Sigmoid colon (tissue), 7 donors: ENCODE measurements around the gene MRPL34. TPM values are rescaled to one million over a fixed set of nuclear protein-coding genes. Genes with fewer than 3 reads are reported as not detected.
"Not testable (repeated sequence)": the region's sequence is repeated elsewhere in the genome, so short reads cannot be mapped to it uniquely, and the experiment has no call there.

ENCODE experiments used
- DNase-seq: peaks from one replicate; pipeline ENCODE4 v3.0.0-alpha.2; 2019
- H3K27ac ChIP-seq, 4 donors: fragments of 200-600 bp; sonication (generic); one replicate each; pipeline ENCODE4 v1.5.1; 2016 to 2019; ENCODE audit warnings: mild to moderate bottlenecking in 1 of 4
- H3K27me3 ChIP-seq, 3 donors: fragments of 200-600 bp; sonication (generic); one replicate each; pipeline ENCODE4 v1.5.1; 2019; ENCODE audit warnings: mild to moderate bottlenecking in 1 of 3
- H3K36me3 ChIP-seq, 4 donors: fragments of 200-600 bp; sonication (generic); one replicate each; pipeline ENCODE4 v1.5.1; 2016 to 2019
- H3K4me1 ChIP-seq, 4 donors: fragments of 200-600 bp; sonication (generic); one replicate each; pipeline ENCODE4 v1.5.1; 2017 to 2019
- H3K4me3 ChIP-seq, 4 donors: fragments of 200-600 bp; sonication (generic); one replicate each; pipeline ENCODE4 v1.5.1; 2017 to 2019; ENCODE audit warnings: mild to moderate bottlenecking in 2 of 4, moderate library complexity in 1 of 4
- H3K9me3 ChIP-seq, 4 donors: fragments of 200-600 bp in 3 of 4; sonication (generic) in 3 of 4; one replicate each; pipeline versions ENCODE4 v1.5.1 to v1.6.1; 2013 to 2019
- CTCF ChIP-seq, 4 experiments: fragments of 450-650 bp in 3 of 4; fragments of 200-600 bp in 1 of 4; IDR thresholded peaks; one replicate each; pipeline ENCODE4 v1.5.1; 2016 to 2019; ENCODE audit warnings: antibody characterized with exemption in 4 of 4, mild to moderate bottlenecking in 3 of 4, moderate library complexity in 2 of 4
- EP300 ChIP-seq, 4 donors: sonication (generic); formaldehyde crosslinking; IDR thresholded peaks; one replicate each; pipeline ENCODE4 v1.6.1; 2017; ENCODE audit warnings: antibody characterized with exemption in 4 of 4
- POLR2A ChIP-seq, 2 donors: fragments of 450-650 bp; IDR thresholded peaks; one replicate each; pipeline ENCODE4 v1.6.1; 2016; ENCODE audit warnings: antibody characterized with exemption in 2 of 2, mild to moderate bottlenecking in 2 of 2, moderate library complexity in 2 of 2
- POLR2AphosphoS5 ChIP-seq, 4 donors: sonication (generic); formaldehyde crosslinking; IDR thresholded peaks; one replicate each; pipeline ENCODE4 v1.6.1; 2017; ENCODE audit warnings: antibody characterized with exemption in 4 of 4
- WGBS, 2 donors: extraction: QIAGEN DNeasy Blood & Tissue Kit; methylation state at CpG; one replicate each; pipeline ENCODE4 v1.1.7; 2013; 5-methylcytosine and 5-hydroxymethylcytosine counted together
- intact Hi-C: fragments of 100-400 bp; cut with DNase I; formaldehyde crosslinking; loops from one replicate; pipeline ENCODE4 v1.15.1; 2023
- polyA plus RNA-seq, 3 donors: library from polyadenylated mRNA; stranded (reverse); fragments of 200-250 nt; gene quantifications; one replicate each; pipeline ENCODE4 v1.2.3, GENCODE V29; 2013
- total RNA-seq, 4 donors: library from RNA; depleted of rRNA; stranded (reverse); fragments of >200 nt; gene quantifications; one replicate each; pipeline ENCODE4 v1.1.0, GENCODE V29; 2016
- donor health status: healthy with polysubstance abuse.
- donor health status: Bipolar disorder and iron deficiency.
- donor health status: healthy.

Gene MRPL34
- total and polyA plus RNA-seq, 7 donors = 174 to 476 (median 275) TPM

GRCh38 chr19:17266026-17266425 lies 39.6 kb upstream of the MRPL34 start:
- H3K27ac ChIP-seq = peak overlapping the region in 1 of 4 donors; percentile 80
- TF ChIP-seq POLR2AphosphoS5 (IDR thresholded peaks at IDR 0.05) (no peak), CTCF (IDR thresholded peaks at IDR 0.05) (no peak), POLR2A (IDR thresholded peaks at IDR 0.05) (no peak), EP300 (IDR thresholded peaks at IDR 0.05) (no peak)

GRCh38 chr19:17266589-17266974 lies 39.1 kb upstream of the MRPL34 start:
- WGBS, 2 donors = 61 to 85% methylated on average over 12 of the region's 12 CpGs
- no peak for TF ChIP-seq POLR2A (IDR thresholded peaks at IDR 0.05)
- no peak for TF ChIP-seq CTCF (IDR thresholded peaks at IDR 0.05)
- no peak for TF ChIP-seq POLR2AphosphoS5 (IDR thresholded peaks at IDR 0.05)
- no peak for TF ChIP-seq EP300 (IDR thresholded peaks at IDR 0.05)
- Histone ChIP-seq H3K27ac (peak overlapping the region; percentile 73 to 86 (median 80)), H3K9me3 (no peaks in the 10 kb centered on the region), H3K27me3 (no peaks in the 10 kb centered on the region), H3K36me3 (peaks cover 0 to 31% (median 12%) of the 10 kb centered on the region in 4 donors), H3K4me1 (peaks cover 0 to 13% (median 11%) of the 10 kb centered on the region in 4 donors), H3K4me3 (no peak overlapping the region)
- no peak for DNase-seq
- intact Hi-C loops = loop anchor here (2.0 kb wide), 2 partner anchors 22 to 52 kb away; partner anchors contain the start of genes NR2F6 and USE1

More at GRCh38 chr19:17266026-17266425, 39.6 kb upstream of the MRPL34 start:
- 90 to 94% methylated on average over 7 of the region's 7 CpGs for WGBS, 2 donors
- Histone ChIP-seq H3K36me3 (peaks cover 0 to 25% (median 7%) of the 10 kb centered on the region in 4 donors), H3K9me3 (no peaks in the 10 kb centered on the region), H3K4me3 (no peak overlapping the region), H3K4me1 (peaks cover 0 to 13% (median 11%) of the 10 kb centered on the region in 4 donors), H3K27me3 (no peaks in the 10 kb centered on the region)
- no peak for DNase-seq
- intact Hi-C loops = loop anchor here (2.0 kb wide), 2 partner anchors 21 to 51 kb away; partner anchors contain the start of genes NR2F6 and USE1

- WGBS, 2 donors = 0% methylated on average over 27 of the region's 27 CpGs
- intact Hi-C loops = loop anchor here (2.0 kb wide), 2 partner anchors 22 to 52 kb away; partner anchors contain the start of genes NR2F6 and USE1
- peak within 1 kb of the TSS; percentile 61 to 92 (median 75) for H3K4me3 ChIP-seq
- H3K9me3 ChIP-seq = no peaks in the 10 kb centered on the region
- H3K36me3 ChIP-seq = peaks cover 0 to 37% (median 16%) of the 10 kb centered on the region in 4 donors
- no peaks in the 10 kb centered on the region for H3K27me3 ChIP-seq
- DNase-seq = peak; percentile 98
- peaks cover 0 to 13% (median 11%) of the 10 kb centered on the region in 4 donors for H3K4me1 ChIP-seq
- TF ChIP-seq POLR2A (IDR thresholded peaks at IDR 0.05) = peak in 1 of 2 donors; percentile 7
- no peak for TF ChIP-seq EP300 (IDR thresholded peaks at IDR 0.05)
- TF ChIP-seq CTCF (IDR thresholded peaks at IDR 0.05) = no peak
- TF ChIP-seq POLR2AphosphoS5 (IDR thresholded peaks at IDR 0.05) = peak; percentile 47 to 75 (median 68)
- H3K27ac ChIP-seq = peak within 1 kb of the TSS; percentile 80 to 86 (median 80)
Measured at GRCh38 chr19:17266975-17267788, 38.5 kb upstream of the MRPL34 start, which contains the start of gene BABAM1. Gene BABAM1 (plus strand): TSS chr19:17267443. CDS start chr19:17268807, 1,364 bp downstream.

- Histone ChIP-seq H3K27ac (no peak overlapping the region), H3K4me3 (no peak overlapping the region), H3K36me3 (peaks cover 0 to 52% (median 23%) of the 10 kb centered on the region in 4 donors), H3K4me1 (peaks cover 0 to 13% (median 11%) of the 10 kb centered on the region in 4 donors), H3K9me3 (no peaks in the 10 kb centered on the region), H3K27me3 (no peaks in the 10 kb centered on the region)
- WGBS, 2 donors = 94 to 95% methylated on average over 13 of the region's 13 CpGs
- DNase-seq = no peak
- intact Hi-C loops = no loop called here
- TF ChIP-seq POLR2AphosphoS5 (IDR thresholded peaks at IDR 0.05) (no peak), EP300 (IDR thresholded peaks at IDR 0.05) (no peak), CTCF (IDR thresholded peaks at IDR 0.05) (no peak), POLR2A (IDR thresholded peaks at IDR 0.05) (no peak)
Measured at GRCh38 chr19:17268754-17269153, 36.9 kb upstream of the MRPL34 start.

GRCh38 chr19:17274892-17275291 lies 30.8 kb upstream of the MRPL34 start:
- 98 to 99% methylated on average over 3 of the region's 3 CpGs for WGBS, 2 donors
- H3K27me3 ChIP-seq, intact Hi-C loops, H3K4me1 ChIP-seq, H3K9me3 ChIP-seq, H3K27ac ChIP-seq, H3K4me3 ChIP-seq, DNase-seq: not testable (repeated sequence)
- peaks cover 24 to 98% (median 60%) of the 10 kb centered on the region in 4 donors for H3K36me3 ChIP-seq
